Liver (tissue), 9 donors: ENCODE results near the gene RPL38. TPM values are rescaled to one million over a fixed set of nuclear protein-coding genes. Genes with fewer than 3 reads are reported as not detected.

ENCODE experiments used
- DNase-seq: peaks from one replicate; pipeline ENCODE4 v3.0.0-alpha.2; 2017; ENCODE audit warnings: low spot score
- H3K27ac ChIP-seq, 2 donors: one replicate each; pipeline ENCODE4 v1.7.0; 2013; ENCODE audit warnings: inconsistent platforms in 2 of 2, low read length in 2 of 2, control low read depth in 1 of 2, low read depth in 1 of 2, mild to moderate bottlenecking in 1 of 2
- H3K27me3 ChIP-seq, 4 donors: one replicate each; pipeline versions ENCODE4 v1.6.1 to v1.7.0; 2013; ENCODE audit warnings: low read length in 3 of 4, inconsistent platforms in 1 of 4, mild to moderate bottlenecking in 1 of 4, moderate library complexity in 1 of 4; ENCODE audit not compliant: control insufficient read depth in 4 of 4, insufficient read depth in 4 of 4
- H3K36me3 ChIP-seq, 4 donors: one replicate each; pipeline versions ENCODE4 v1.6.1 to v1.7.0; 2013; ENCODE audit warnings: low read length in 3 of 4, mild to moderate bottlenecking in 3 of 4, low read depth in 1 of 4, moderate library complexity in 1 of 4; ENCODE audit not compliant: control insufficient read depth in 4 of 4, insufficient read depth in 3 of 4
- H3K4me1 ChIP-seq, 4 donors: one replicate each; pipeline versions ENCODE4 v1.6.1 to v1.7.0; 2013; ENCODE audit warnings: low read length in 3 of 4, mild to moderate bottlenecking in 3 of 4, moderate library complexity in 1 of 4; ENCODE audit not compliant: control insufficient read depth in 4 of 4, insufficient read depth in 4 of 4
- H3K4me3 ChIP-seq, 3 donors: one replicate each; pipeline versions ENCODE4 v1.6.1 to v1.7.0; 2013; ENCODE audit warnings: low read length in 3 of 3, control low read depth in 1 of 3, low read depth in 1 of 3, mild to moderate bottlenecking in 1 of 3
- H3K9ac ChIP-seq, 2 donors: one replicate each; pipeline ENCODE4 v1.7.0; 2013; ENCODE audit warnings: low read length in 2 of 2, mild to moderate bottlenecking in 2 of 2, moderate library complexity in 2 of 2, control low read depth in 1 of 2, low read depth in 1 of 2
- H3K9me3 ChIP-seq, 4 donors: one replicate each; pipeline versions ENCODE4 v1.6.1 to v1.7.0; 2013; ENCODE audit warnings: low read length in 3 of 4; ENCODE audit not compliant: control insufficient read depth in 4 of 4
- EGR1 ChIP-seq, 2 donors: IDR thresholded peaks; 2 replicates each; pipeline ENCODE4 v1.6.1; 2016 to 2018; ENCODE audit warnings: antibody characterized with exemption in 2 of 2, low read depth in 2 of 2
- FOXA1 ChIP-seq: IDR thresholded peaks from 2 replicates; pipeline ENCODE4 v1.6.1; 2016; ENCODE audit warnings: antibody characterized with exemption
- FOXA2 ChIP-seq: IDR thresholded peaks from 2 replicates; pipeline ENCODE4 v1.6.1; 2016; ENCODE audit warnings: antibody characterized with exemption
- GABPA ChIP-seq, 2 donors: IDR thresholded peaks in 1 of 2; conservative IDR thresholded peaks in 1 of 2; 2 replicates each; pipeline ENCODE4 v1.6.1; 2016; ENCODE audit warnings: antibody characterized with exemption in 2 of 2, mild to moderate bottlenecking in 1 of 2, moderate library complexity in 1 of 2
- HNF4A ChIP-seq, 2 donors: conservative IDR thresholded peaks; 2 replicates each; pipeline ENCODE4 v1.6.1; 2016; ENCODE audit warnings: antibody characterized with exemption in 2 of 2, mild to moderate bottlenecking in 2 of 2
- HNF4G ChIP-seq: IDR thresholded peaks from 2 replicates; pipeline ENCODE4 v1.6.1; 2016; ENCODE audit warnings: antibody characterized with exemption
- JUND ChIP-seq, 2 donors: IDR thresholded peaks; 2 replicates each; pipeline ENCODE4 v1.6.1; 2016; ENCODE audit warnings: antibody characterized with exemption in 2 of 2
- NR2F2 ChIP-seq: IDR thresholded peaks from 2 replicates; pipeline ENCODE4 v1.6.1; 2016; ENCODE audit warnings: antibody characterized with exemption
- RAD21 ChIP-seq, 2 donors: IDR thresholded peaks; 2 replicates each; pipeline ENCODE4 v1.6.1; 2016; ENCODE audit warnings: antibody characterized with exemption in 2 of 2, mild to moderate bottlenecking in 2 of 2
- RXRA ChIP-seq, 2 donors: IDR thresholded peaks; 2 replicates each; pipeline ENCODE4 v1.6.1; 2017 to 2018; ENCODE audit warnings: antibody characterized with exemption in 2 of 2, mild to moderate bottlenecking in 1 of 2
- SP1 ChIP-seq: IDR thresholded peaks from 2 replicates; pipeline ENCODE4 v1.6.1; 2018; ENCODE audit warnings: antibody characterized with exemption, mild to moderate bottlenecking
- TAF1 ChIP-seq: conservative IDR thresholded peaks from 2 replicates; pipeline ENCODE4 v1.6.1; 2016; ENCODE audit warnings: antibody characterized with exemption, mild to moderate bottlenecking
- YY1 ChIP-seq: IDR thresholded peaks from 2 replicates; pipeline ENCODE4 v1.6.1; 2016; ENCODE audit warnings: antibody characterized with exemption, mild to moderate bottlenecking
- WGBS: extraction: QIAGEN DNeasy Blood & Tissue Kit; methylation state at CpG from one replicate; pipeline ENCODE4 v1.1.7; 2013; 5-methylcytosine and 5-hydroxymethylcytosine counted together
- polyA plus RNA-seq, 2 donors: library from polyadenylated mRNA; stranded (reverse) in 1 of 2; unstranded in 1 of 2; fragments of 200-250 nt in 1 of 2; fragments of >200 nt in 1 of 2; fragmentation: Nextera tagmentation in 1 of 2; extraction: Ambion mirVana in 1 of 2; gene quantifications; one replicate each; pipeline versions ENCODE4 v1.2.1 to v1.2.3, GENCODE V29; 2013 to 2015
- total RNA-seq, 2 donors: library from RNA; depleted of rRNA; stranded (reverse); fragments of >200 nt; gene quantifications; one replicate each; pipeline ENCODE4 v1.2.3, GENCODE V29; 2014
- TF ChIP-seq, protein P1 (sequence below): IDR thresholded peaks from 2 replicates; pipeline ENCODE4 v1.6.1; 2016; ENCODE audit warnings: antibody characterized with exemption, mild to moderate bottlenecking
- TF ChIP-seq, protein P2 (sequence below): fragments of 150-350 bp; IDR thresholded peaks from 2 replicates; pipeline ENCODE4 v1.5.1; 2017; ENCODE audit warnings: improper control_type of control experiment, low read depth, low read length; ENCODE audit not compliant: missing input control
- TF ChIP-seq, protein P3 (sequence below): IDR thresholded peaks from 2 replicates; pipeline ENCODE4 v1.6.1; 2016; ENCODE audit warnings: antibody characterized with exemption
- TF ChIP-seq, protein P4 (sequence below): IDR thresholded peaks from 2 replicates; pipeline ENCODE4 v1.6.1; 2016; ENCODE audit warnings: antibody characterized with exemption
- TF ChIP-seq, protein P5 (sequence below): IDR thresholded peaks from 2 replicates; pipeline ENCODE4 v1.6.1; 2016; ENCODE audit warnings: antibody characterized with exemption
- donor health status: healthy.
- donor health status: healthy.
- donor health status: healthy.
- donor health status: healthy.
- donor health status: healthy.

The RPL38 gene
- total and polyA plus RNA-seq, 4 donors, result 67.7 to 1,367 (median 455) TPM

DNA sequence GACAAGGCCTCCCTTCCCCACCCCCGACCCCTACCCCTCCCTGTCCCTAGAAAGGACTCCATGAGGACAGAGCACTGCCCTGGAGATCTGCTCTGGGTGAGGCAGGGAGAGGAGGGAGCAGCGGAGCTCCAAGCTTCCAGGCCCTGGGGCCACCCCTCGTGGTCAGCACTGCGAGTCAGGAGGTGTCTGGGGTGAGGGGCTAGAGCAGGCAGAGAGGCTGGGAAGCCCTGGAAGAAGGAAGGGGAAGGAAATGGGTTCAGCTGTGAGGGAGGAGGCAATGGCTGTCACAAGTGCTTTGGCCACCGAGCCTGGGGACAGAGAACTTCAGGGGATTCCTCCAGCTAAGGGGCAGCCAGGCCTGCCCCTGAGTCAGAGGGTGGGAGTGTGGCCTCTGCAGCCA lies 42.4 kb downstream of the RPL38 start:
- no peak for DNase-seq
- 62% methylated on average over 5 of the region's 5 CpGs for WGBS
- H3K9me3 ChIP-seq, result no peaks in the 10 kb centered on the region
- no peaks in the 10 kb centered on the region for H3K27me3 ChIP-seq
- no peak overlapping the region for H3K9ac ChIP-seq
- H3K27ac ChIP-seq, result no peak overlapping the region
- H3K36me3 ChIP-seq, result no peaks in the 10 kb centered on the region
- H3K4me3 ChIP-seq, result no peak overlapping the region
- no peaks in the 10 kb centered on the region for H3K4me1 ChIP-seq
- TF ChIP-seq JUND (IDR thresholded peaks at IDR 0.05) (no peak), NR2F2 (no peak), YY1 (no peak), SP1 (no peak), GABPA (IDR thresholded peaks at IDR 0.05 in 1 of 2, conservative IDR thresholded peaks at IDR 0.05 in 1 of 2) (no peak), RXRA (IDR thresholded peaks at IDR 0.05) (no peak), EGR1 (IDR thresholded peaks at IDR 0.05; ENCODE audit: low read depth in 2 of 2) (no peak), RAD21 (IDR thresholded peaks at IDR 0.05) (no peak), TAF1 (no peak), HNF4A (conservative IDR thresholded peaks at IDR 0.05) (no peak), HNF4G (no peak), FOXA1 (no peak), FOXA2 (no peak)
- TF ChIP-seq, protein P1, sequence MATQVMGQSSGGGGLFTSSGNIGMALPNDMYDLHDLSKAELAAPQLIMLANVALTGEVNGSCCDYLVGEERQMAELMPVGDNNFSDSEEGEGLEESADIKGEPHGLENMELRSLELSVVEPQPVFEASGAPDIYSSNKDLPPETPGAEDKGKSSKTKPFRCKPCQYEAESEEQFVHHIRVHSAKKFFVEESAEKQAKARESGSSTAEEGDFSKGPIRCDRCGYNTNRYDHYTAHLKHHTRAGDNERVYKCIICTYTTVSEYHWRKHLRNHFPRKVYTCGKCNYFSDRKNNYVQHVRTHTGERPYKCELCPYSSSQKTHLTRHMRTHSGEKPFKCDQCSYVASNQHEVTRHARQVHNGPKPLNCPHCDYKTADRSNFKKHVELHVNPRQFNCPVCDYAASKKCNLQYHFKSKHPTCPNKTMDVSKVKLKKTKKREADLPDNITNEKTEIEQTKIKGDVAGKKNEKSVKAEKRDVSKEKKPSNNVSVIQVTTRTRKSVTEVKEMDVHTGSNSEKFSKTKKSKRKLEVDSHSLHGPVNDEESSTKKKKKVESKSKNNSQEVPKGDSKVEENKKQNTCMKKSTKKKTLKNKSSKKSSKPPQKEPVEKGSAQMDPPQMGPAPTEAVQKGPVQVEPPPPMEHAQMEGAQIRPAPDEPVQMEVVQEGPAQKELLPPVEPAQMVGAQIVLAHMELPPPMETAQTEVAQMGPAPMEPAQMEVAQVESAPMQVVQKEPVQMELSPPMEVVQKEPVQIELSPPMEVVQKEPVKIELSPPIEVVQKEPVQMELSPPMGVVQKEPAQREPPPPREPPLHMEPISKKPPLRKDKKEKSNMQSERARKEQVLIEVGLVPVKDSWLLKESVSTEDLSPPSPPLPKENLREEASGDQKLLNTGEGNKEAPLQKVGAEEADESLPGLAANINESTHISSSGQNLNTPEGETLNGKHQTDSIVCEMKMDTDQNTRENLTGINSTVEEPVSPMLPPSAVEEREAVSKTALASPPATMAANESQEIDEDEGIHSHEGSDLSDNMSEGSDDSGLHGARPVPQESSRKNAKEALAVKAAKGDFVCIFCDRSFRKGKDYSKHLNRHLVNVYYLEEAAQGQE, result no peak
- TF ChIP-seq, protein P2, sequence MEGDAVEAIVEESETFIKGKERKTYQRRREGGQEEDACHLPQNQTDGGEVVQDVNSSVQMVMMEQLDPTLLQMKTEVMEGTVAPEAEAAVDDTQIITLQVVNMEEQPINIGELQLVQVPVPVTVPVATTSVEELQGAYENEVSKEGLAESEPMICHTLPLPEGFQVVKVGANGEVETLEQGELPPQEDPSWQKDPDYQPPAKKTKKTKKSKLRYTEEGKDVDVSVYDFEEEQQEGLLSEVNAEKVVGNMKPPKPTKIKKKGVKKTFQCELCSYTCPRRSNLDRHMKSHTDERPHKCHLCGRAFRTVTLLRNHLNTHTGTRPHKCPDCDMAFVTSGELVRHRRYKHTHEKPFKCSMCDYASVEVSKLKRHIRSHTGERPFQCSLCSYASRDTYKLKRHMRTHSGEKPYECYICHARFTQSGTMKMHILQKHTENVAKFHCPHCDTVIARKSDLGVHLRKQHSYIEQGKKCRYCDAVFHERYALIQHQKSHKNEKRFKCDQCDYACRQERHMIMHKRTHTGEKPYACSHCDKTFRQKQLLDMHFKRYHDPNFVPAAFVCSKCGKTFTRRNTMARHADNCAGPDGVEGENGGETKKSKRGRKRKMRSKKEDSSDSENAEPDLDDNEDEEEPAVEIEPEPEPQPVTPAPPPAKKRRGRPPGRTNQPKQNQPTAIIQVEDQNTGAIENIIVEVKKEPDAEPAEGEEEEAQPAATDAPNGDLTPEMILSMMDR, result no peak
- TF ChIP-seq, protein P3, sequence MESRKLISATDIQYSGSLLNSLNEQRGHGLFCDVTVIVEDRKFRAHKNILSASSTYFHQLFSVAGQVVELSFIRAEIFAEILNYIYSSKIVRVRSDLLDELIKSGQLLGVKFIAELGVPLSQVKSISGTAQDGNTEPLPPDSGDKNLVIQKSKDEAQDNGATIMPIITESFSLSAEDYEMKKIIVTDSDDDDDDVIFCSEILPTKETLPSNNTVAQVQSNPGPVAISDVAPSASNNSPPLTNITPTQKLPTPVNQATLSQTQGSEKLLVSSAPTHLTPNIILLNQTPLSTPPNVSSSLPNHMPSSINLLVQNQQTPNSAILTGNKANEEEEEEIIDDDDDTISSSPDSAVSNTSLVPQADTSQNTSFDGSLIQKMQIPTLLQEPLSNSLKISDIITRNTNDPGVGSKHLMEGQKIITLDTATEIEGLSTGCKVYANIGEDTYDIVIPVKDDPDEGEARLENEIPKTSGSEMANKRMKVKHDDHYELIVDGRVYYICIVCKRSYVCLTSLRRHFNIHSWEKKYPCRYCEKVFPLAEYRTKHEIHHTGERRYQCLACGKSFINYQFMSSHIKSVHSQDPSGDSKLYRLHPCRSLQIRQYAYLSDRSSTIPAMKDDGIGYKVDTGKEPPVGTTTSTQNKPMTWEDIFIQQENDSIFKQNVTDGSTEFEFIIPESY, result no peak
- TF ChIP-seq, protein P4, sequence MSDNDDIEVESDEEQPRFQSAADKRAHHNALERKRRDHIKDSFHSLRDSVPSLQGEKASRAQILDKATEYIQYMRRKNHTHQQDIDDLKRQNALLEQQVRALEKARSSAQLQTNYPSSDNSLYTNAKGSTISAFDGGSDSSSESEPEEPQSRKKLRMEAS, result no peak
- TF ChIP-seq, protein P5, sequence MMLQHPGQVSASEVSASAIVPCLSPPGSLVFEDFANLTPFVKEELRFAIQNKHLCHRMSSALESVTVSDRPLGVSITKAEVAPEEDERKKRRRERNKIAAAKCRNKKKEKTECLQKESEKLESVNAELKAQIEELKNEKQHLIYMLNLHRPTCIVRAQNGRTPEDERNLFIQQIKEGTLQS, result no peak
